Lung microvascular endothelial cell (primary cell): ENCODE results near the gene ZFYVE9. TPM values are rescaled to one million over a fixed set of nuclear protein-coding genes. Genes with fewer than 3 reads are reported as not detected.
"Not testable (repeated sequence)": the region's sequence is repeated elsewhere in the genome, so short reads cannot be mapped to it uniquely, and the experiment has no call there.

Experiments used
- DNase-seq, 2 donors: peaks; one replicate each; pipeline versions ENCODE4 v3.0.0 to v3.0.0-alpha.2; 2010; ENCODE audit warnings: low read depth in 2 of 2
- total RNA-seq: library from RNA; depleted of rRNA; stranded (reverse); fragments of >200 nt; gene quantifications from 2 replicates; pipeline ENCODE4 v1.2.1, GENCODE V29; 2014

ZFYVE9 gene
- total RNA-seq, 1 donor from 2014 or later = 36.7 TPM

DNA sequence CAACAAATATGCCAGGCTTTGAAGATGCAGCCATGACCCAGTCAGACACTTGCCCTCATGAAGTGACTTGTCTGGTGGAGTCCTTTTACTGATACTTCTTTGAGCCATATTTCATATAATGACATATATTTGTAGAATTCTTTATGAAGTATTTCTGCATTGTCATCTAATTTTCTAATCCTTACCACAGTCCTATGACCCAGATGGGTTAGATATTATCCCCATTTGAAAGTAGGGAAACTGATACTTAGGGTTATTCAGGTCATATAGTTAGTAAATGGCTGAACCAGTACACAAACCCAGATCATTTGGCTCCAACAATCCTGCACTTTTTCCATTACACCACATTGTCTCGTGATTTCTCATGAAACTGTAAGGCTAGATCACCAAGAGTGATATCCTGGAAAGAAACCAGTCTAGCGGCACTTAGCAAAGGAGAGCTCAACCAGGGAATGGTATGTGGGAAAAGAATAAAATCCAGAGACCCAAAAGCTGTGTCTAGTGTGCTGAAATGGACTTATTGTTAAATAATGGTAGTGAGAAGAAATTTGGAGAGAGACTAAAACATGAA lies 49.6 kb downstream of the ZFYVE9 start:
- DNase-seq = peak in 1 of 2 donors; percentile 22

DNA sequence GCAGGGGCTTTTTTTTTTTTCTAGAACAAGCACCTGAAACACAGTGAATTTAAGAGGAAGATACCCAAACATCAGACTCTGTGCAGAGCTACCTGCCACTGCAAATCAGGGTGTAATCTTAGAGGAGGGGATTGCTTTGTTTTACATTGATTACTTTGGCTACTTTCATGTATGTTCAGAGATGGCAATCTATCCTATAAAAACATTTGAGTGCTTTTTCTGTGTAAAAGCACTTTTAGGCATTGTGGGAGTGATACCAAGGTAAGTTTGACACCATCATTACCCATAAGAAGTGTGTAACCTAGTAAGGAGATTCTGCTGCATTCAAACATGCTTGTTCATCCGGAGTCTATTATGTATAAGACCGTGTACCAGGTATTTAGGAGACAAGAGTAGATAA lies 50.1 kb downstream of the ZFYVE9 start:
- no peak for DNase-seq

DNA sequence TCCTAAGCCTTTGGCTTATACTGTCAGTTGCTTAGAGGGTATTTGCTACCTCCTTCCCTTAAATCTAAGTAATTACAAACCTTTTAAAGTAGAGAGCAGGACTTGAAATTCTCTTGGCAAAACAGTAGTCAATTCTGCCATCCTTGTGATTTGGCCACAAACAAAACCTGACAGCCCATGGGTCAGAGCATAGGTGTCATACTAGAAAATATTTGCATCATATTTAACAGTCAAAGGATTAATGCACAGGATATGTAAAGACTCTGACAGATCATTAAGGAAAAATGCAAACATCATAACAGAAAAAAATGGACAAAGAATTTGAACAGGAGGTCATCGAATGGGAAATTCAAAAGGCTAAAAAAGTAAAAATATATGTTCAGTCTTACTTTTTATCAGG lies 50.5 kb downstream of the ZFYVE9 start:
- no peak for DNase-seq

DNA sequence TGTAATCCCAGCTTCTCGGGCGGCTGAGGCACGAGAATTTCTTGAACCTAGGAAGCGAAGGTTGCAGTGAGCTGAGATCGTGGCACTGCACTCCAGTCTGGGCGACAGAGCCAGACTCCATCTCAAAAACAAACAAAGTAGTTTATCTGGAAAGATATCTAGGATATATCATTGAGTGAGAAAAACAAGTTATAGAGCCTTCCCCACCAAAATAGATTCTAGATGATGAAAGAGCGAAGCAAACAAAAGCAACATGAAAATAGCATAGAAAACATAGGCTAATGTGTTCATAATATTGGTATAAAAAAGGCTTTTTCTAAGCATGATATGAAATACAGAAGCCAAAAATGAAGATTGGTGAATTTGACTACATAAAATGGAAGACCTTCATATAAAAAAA lies 52.1 kb downstream of the ZFYVE9 start:
- no peak for DNase-seq

DNA sequence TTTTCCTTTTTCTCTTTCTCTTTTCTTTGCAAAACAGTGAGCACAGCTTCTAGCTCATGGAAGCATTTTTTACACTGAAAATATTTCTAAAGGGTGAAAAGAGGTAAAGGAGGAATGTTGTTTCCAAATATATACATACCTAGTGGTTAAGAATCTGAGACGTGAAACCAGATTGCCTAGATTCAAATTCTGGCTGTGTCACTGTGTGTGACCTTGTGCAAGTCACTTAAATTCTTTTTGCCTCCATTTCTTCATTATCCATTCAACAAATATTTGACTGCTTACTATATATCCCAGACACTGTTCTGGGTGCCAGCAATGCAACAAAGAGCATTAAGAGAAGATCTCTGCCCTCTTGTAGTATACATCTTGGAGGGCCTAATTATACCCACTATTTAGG lies 53.3 kb downstream of the ZFYVE9 start:
- no peak for DNase-seq

DNA sequence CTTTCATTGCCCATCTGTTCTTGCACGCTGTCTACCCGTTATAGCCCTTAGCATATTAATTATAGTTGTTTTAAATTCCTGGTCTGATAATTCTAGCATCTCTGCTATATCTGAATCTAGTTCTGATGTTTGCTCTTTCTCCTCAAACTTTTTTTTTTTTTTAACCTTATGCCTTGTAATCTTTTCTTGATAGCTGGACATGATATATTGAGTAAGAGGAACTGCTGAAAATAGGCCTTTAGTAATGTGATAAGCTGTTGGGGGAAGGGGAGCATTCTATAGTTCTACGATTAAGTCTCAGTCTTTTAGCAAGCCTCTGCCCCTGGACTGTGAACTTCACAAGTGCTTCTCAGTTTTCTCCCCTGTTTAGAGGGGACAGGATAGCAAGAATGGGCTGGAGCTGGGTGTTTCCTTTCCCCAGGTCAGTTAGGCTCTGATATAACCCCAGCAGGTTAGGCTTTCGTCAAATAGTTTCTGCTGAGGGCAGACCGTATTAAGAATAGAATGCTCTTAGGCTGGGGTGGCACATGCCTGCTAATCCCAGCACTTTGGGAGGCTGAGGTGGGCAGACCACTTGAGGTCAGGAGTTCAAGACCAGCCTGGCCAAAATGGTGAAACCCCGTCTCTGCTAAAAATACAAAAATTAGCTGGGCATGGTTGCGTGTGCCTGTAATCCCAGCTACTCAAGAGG lies 62.2 kb downstream of the ZFYVE9 start:
- DNase-seq = no peak

DNA sequence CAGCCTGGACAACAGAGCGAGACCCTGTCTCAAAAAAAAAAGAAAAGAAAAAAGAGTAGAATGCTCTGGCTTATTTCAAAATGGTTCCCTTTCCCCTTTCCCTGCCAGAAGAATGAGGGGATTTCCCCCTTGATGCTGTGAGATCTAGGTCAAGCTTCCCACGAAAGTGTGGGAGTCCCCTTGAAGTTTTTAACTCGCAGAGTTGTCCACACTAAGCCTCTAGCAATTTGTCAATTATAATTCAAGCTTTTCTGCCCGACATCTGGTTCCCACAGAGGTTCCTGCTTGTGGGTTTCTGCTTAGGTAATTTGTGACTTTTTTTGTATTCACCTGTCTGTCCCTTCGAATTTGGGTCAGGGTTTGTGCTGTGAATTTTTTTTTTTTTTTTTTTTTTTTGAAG lies 62.8 kb downstream of the ZFYVE9 start:
- DNase-seq = no peak

DNA sequence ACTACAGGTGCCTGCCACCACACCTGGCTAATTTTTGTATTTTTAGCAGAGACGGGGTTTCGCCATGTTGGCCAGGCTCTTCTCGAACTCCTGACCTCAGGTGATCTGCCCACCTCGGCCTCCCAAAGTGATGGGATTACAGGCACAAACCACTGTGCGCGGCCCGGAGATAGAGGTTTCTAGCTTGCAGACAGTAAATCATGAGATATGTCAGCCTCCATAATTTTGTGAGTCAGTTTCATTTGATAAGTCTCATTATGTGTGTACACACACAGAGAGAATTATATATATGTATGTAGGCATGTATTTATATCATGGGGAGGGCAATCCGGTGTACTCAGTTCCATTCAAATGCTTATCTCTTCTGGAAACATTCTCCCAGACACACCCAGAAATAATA lies 64.8 kb downstream of the ZFYVE9 start:
- not testable (repeated sequence) for DNase-seq

DNA sequence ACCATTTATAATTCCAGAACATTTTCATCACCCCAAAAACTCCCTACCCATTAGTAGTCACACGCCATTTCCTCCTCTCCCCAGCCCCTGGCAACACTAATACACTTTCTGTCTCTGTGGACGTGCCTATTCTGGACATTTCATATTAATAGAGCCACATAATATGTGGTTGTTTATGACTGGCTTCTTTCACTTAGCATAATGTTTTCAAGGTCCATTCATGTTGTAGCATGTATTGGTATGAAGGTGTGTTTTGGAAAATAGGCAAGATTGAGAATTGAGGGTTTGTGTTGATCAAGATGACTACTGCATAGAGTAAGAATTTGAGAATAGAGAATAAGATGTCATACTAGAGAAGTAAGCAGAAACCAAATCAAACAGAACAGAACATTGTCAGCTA lies 67.5 kb downstream of the ZFYVE9 start:
- DNase-seq = no peak

DNA sequence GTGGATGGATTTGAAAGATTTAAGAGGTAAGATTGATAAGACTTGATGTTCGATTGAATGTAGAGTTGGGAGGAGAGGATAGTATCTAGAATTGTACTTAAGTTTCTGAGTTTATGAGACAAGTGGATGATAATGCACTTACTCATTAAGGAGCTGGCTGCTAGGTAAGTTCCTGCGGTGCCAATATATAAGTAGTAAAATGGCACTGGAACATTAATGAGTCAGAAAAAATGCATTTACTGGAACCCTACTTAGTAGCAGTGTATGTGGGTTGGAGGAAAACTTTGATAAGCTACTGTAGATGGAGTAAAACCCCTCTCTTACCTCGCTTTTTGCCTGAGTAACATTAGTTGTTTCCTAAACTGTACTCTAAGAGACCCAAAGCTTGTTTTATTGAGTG lies 68.2 kb downstream of the ZFYVE9 start:
- DNase-seq = no peak

DNA sequence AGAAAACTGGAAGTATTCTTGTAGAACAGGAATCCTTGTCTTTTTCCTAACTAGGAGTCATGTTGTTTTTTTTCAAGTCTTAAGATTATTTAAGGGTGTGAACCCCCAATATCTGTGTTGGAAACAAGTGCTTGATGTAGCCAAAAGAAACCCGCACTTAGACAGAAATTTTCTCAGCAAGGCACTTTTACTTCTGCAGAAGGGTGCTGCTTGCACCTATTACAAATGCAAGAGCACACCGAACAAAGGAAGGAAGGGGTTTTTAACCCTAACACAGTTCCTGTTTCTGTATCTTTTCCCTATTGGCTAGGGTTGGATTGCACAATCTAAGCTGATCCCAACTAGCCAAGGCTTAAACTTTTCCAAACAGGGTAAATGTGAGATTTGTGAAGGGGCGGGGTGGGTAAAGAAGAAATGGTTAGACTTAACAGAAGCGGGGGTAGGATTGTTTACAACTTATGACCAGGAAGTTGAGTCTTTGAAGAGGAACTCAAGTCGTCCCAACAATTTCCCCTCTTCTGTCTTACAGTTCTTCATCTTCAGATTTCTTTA lies 75.1 kb downstream of the ZFYVE9 start:
- no peak for DNase-seq

DNA sequence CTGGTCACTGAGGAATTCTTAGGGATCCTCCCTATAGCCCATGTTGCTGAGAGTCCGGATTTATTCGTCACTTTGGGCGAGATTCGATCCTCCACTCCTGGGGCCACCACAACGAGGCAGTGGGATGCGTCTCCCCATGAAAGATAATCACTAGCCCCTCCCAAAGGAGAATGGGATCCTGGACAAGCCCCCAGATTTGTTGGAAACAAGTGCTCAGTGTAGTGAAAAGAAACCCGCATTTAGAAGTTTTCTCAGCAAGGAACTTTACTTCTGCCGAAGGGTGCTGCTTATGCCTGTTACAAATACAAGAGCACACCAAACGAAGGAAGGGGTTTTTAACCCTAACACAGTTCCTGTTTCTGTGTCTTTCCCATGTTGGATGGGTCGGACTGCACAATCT lies 83.3 kb downstream of the ZFYVE9 start:
- peak in 1 of 2 donors; percentile 14 for DNase-seq

DNA sequence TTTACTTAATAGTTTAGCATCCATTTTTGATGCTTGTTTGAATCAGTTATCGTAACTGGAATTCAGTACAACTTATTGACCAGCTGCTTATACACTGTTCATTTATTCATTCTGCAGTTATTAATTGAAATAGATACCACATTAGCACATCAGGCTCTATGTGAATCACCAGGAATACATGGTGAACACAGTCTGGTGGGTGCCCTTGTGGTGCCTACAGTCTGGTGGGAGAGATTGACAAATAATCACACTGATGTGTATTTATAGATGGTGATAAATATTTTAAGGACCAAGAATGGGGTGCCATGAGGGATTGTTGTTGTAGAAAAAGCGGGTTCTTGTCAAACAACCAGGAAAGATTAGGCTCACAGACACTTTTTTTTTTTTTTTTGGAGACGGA lies 87.6 kb downstream of the ZFYVE9 start:
- DNase-seq = no peak

DNA sequence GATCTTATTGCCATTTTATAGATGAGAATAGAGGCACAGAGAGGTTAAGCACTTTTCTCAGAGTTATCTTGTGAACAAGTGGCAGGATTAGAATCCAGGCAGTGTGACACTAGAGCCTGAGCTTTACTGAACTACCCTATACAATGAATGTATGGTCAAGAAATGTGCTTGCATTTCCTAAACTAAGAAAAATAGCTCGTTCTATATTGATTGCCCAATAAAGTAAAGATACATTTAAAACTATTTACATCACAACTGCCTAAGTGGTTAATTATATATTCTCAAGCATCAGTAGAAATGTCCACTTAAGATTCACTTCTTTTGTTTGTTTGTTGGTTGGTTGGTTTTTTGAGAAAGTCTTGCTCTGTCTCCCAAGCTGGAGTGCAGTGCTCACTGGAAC lies 91.6 kb downstream of the ZFYVE9 start:
- no peak for DNase-seq

DNA sequence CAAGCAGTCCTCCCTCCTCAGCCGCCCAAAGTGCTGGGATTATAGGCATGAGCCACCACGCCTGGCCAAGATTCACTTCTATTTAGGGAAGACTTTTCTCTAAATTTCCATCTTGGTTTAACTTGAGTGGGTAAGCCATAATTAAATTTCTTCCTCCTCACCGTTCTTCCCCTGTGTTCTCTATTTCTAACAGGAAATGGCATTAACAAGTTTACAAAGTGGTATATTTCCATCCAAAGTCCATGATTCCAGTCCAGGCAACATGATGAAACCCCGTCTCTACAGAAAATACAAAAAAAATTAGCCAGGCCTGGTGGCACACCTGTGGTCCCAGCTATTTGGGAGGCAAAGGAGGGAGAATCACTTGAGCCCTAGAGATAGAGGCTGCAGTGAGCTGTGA lies 92.1 kb downstream of the ZFYVE9 start:
- DNase-seq = no peak

DNA sequence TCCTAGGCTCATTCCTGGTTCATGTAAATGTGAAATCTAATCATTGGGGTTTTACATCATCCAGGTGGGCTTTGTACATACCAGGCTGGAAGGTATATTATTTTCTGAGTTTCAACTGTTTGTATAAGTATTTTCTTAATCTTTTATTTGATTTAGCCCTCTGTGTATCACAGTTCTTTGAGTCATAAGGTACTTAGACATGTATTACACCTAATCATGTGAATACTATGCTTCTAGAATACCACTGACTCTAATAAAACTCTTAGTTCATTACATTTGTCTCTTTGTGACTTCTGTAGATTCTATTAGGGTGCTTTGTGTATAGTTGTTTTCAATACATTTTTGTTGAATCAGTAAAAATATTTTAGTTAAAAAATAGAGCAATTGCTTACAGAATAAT lies 92.8 kb downstream of the ZFYVE9 start:
- DNase-seq = no peak

DNA sequence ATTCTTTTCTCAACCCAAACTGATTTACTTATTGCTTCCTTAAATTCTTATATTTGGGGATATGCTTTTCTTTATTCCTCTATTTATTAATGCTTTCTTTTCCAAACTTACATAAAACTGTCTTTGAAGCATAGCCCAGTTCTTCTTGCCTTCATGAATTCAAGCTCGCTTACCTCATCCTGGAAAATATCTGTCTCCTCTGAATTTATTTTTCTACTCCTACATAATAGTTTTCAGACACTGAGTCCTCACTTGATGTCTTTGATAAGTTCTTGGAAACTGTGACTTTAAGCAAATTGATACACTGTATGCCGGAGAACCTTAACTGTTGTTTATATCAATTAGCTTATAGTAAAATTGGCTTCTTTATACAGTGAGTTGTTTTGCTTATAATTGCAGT lies 93.8 kb downstream of the ZFYVE9 start:
- no peak for DNase-seq

DNA sequence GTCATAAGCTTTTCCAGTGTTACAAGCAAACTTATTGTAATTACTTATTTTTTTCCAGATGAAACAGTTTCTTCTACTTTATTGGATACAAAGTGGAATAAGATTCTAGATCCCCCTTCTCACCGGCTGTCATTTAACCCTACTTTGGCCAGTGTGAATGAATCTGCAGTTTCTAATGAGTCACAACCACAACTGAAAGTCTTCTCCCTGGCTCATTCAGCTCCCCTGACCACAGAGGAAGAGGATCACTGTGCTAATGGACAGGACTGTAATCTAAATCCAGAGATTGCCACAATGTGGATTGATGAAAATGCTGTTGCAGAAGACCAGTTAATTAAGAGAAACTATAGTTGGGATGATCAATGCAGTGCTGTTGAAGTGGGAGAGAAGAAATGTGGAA lies 95.5 kb downstream of the ZFYVE9 start:
- peak in 1 of 2 donors; percentile 78 for DNase-seq

DNA sequence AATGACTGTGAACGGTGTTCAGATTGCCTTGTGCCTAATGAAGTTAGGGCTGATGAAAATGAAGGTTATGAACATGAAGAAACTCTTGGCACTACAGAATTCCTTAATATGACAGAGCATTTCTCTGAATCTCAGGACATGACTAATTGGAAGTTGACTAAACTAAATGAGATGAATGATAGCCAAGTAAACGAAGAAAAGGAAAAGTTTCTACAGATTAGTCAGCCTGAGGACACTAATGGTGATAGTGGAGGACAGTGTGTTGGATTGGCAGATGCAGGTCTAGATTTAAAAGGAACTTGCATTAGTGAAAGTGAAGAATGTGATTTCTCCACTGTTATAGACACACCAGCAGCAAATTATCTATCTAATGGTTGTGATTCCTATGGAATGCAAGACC lies 96.6 kb downstream of the ZFYVE9 start:
- peak in 1 of 2 donors; percentile 81 for DNase-seq

DNA sequence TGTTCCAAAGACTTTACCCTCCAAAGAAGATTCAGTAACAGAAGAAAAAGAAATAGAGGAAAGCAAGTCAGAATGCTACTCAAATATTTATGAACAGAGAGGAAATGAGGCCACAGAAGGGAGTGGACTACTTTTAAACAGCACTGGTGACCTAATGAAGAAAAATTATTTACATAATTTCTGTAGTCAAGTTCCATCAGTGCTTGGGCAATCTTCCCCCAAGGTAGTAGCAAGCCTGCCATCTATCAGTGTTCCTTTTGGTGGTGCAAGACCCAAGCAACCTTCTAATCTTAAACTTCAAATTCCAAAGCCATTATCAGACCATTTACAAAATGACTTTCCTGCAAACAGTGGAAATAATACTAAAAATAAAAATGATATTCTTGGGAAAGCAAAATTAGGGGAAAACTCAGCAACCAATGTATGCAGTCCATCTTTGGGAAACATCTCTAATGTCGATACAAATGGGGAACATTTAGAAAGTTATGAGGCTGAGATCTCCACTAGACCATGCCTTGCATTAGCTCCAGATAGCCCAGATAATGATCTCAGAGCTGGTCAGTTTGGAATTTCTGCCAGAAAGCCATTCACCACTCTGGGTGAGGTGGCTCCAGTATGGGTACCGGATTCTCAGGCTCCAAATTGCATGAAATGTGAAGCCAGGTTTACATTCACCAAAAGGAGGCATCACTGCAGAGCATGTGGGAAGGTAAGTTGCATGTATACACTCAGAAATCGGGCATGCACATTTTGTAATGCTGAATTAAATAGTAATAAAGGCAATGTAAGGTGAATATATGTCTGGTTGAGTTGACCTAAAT lies 97.2 kb downstream of the ZFYVE9 start:
- DNase-seq = peak in 1 of 2 donors; percentile 42

DNA sequence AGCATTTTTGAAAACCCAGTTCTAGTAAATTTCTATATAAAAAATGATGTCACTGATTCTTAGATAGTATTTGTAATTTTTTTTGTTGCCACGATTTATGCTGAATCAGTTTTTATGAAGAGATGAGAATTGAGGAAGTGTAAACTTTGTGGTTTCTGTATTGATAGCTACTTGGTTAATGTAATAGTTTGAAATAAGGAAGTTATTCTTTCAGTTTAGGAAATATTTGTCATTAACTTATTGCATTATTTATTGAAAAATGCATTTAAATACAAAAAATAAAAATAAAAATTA lies 97.8 kb downstream of the ZFYVE9 start:
- DNase-seq = no peak

DNA sequence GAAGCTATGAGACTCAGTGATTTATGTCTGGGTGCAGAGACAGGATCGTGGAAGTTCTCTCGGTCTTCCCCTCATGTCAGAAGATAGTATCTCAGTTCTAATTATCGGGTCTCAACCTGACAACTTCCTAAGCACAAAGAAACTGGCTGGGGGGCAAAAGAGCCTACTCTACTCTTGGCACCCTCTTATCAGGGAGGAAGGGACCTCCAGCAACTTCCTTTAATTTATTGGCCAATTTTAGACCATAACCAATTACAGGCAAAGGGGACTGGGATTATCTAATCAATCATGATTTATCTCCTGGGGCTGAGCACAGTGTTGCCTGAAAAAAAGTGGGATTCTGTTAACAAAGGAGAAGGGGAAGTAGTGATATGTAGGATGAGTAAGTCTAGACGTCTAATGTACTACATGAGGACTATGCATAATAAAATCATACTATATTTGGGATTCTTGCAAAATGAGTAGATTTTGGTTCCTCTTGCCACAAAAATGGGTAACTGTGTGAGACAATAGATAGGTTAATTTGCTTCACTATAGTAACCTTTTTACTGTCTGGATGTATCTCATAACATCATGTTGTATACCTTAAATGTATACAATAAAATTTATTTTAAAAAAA lies 98.8 kb downstream of the ZFYVE9 start:
- peak in 1 of 2 donors; percentile 46 for DNase-seq
